IMR-90 (cell line): ENCODE data around the gene MMD. TPM values are rescaled to one million over a fixed set of nuclear protein-coding genes. Genes with fewer than 3 reads are reported as not detected.
"Not testable (repeated sequence)": the region's sequence is repeated elsewhere in the genome, so short reads cannot be mapped to it uniquely, and the experiment has no call there.

Experiments
- ATAC-seq: fragments of 200-7000 bp; cut with Tn5 transposase; 2 replicates; pipeline ENCODE4 v1.9.1; 2020; ENCODE audit warnings: low read depth, mild to moderate bottlenecking, moderate library complexity
- BruUV-seq: library from RNA; stranded (reverse); fragments of 400-500 nt; replicated peaks from 2 replicates; lab custom pipeline; 2021; lab: Mats Ljungman, UMichigan
- CTCF ChIA-PET: fragments of 300-600 bp; formaldehyde crosslinking; extraction: SDS; loops from one replicate; lab custom pipeline; 2021; ENCODE audit warnings: antibody characterized with exemption; lab: Yijun Ruan, JAX
- POLR2A ChIA-PET: fragments of 300-600 bp; sonication (Branson Sonifier 250); formaldehyde crosslinking; loops from one replicate; lab custom pipeline; 2022; ENCODE audit warnings: antibody characterized with exemption; ENCODE audit not compliant: unreplicated experiment; lab: Charles Lee
- DNase-seq: peaks from one replicate; pipeline ENCODE4 v3.0.0; 2013
- H2AFZ ChIP-seq: replicated peaks from 2 replicates; pipeline ENCODE3; 2013; ENCODE audit warnings: low read length, mild to moderate bottlenecking; ENCODE audit not compliant: poor library complexity
- H2AK5ac ChIP-seq: 2 replicates; pipeline ENCODE4 v1.6.1; 2013; ENCODE audit warnings: low read depth, low read length, inconsistent platforms
- H2AK9ac ChIP-seq: replicated peaks from 2 replicates; pipeline ENCODE3; 2013; ENCODE audit warnings: mild to moderate bottlenecking, low read depth, low read length, moderate library complexity; ENCODE audit not compliant: poor library complexity
- H2BK120ac ChIP-seq: 2 replicates; pipeline ENCODE4 v1.6.1; 2013; ENCODE audit warnings: low read depth, low read length, inconsistent platforms
- H2BK15ac ChIP-seq: 3 replicates; pipeline ENCODE4 v1.6.1; 2013; ENCODE audit warnings: low read depth, low read length, inconsistent platforms
- H2BK20ac ChIP-seq: 2 replicates; pipeline ENCODE4 v1.6.1; 2013; ENCODE audit warnings: low read depth, mild to moderate bottlenecking, inconsistent platforms, low read length, moderate library complexity
- H2BK5ac ChIP-seq: 2 replicates; pipeline ENCODE4 v1.6.1; 2013; ENCODE audit warnings: mild to moderate bottlenecking, low read depth, low read length, inconsistent platforms; ENCODE audit not compliant: poor library complexity, severe bottlenecking
- H3K14ac ChIP-seq: replicated peaks from 2 replicates; pipeline ENCODE4 v1.6.1; 2013; ENCODE audit warnings: low read depth, low read length, inconsistent platforms
- H3K18ac ChIP-seq: 2 replicates; pipeline ENCODE4 v1.6.1; 2013; ENCODE audit warnings: low read depth, low read length, control low read depth
- H3K23ac ChIP-seq: 2 replicates; pipeline ENCODE4 v1.6.1; 2013; ENCODE audit warnings: low read depth, low read length, inconsistent platforms
- H3K27ac ChIP-seq: 2 replicates; pipeline ENCODE4 v1.5.1; 2013; ENCODE audit warnings: mild to moderate bottlenecking, control low read depth, low read length; ENCODE audit not compliant: insufficient read depth
- H3K27me3 ChIP-seq: 2 replicates; pipeline ENCODE4 v1.6.1; 2013; ENCODE audit warnings: low read length; ENCODE audit not compliant: control insufficient read depth, insufficient read depth
- H3K36me3 ChIP-seq: 2 replicates; pipeline ENCODE4 v1.6.1; 2013; ENCODE audit warnings: low read length, mixed read lengths; ENCODE audit not compliant: control insufficient read depth, insufficient read depth
- H3K4ac ChIP-seq: 2 replicates; pipeline ENCODE4 v1.6.1; 2013; ENCODE audit warnings: low read depth, low read length, inconsistent platforms
- H3K4me1 ChIP-seq: 2 replicates; pipeline ENCODE4 v1.6.1; 2013; ENCODE audit warnings: low read length, mixed read lengths; ENCODE audit not compliant: control insufficient read depth, insufficient read depth
- H3K4me2 ChIP-seq: 2 replicates; pipeline ENCODE4 v1.6.1; 2013; ENCODE audit warnings: low read depth, mild to moderate bottlenecking, control low read depth, low read length, moderate library complexity
- H3K4me3 ChIP-seq: 2 replicates; pipeline ENCODE4 v1.5.1; 2013; ENCODE audit warnings: low read depth, mild to moderate bottlenecking, control low read depth, low read length, moderate library complexity; ENCODE audit not compliant: insufficient read depth
- H3K56ac ChIP-seq: 2 replicates; pipeline ENCODE4 v1.6.1; 2013; ENCODE audit warnings: low read length, inconsistent platforms; ENCODE audit not compliant: insufficient read depth; ENCODE audit errors: extremely low read depth
- H3K79me1 ChIP-seq, 2 experiments: 2 replicates each; pipeline ENCODE4 v1.6.1; 2013; ENCODE audit warnings: low read length in 2 of 2, inconsistent platforms in 1 of 2, low read depth in 1 of 2
- H3K9ac ChIP-seq: 2 replicates; pipeline ENCODE4 v1.6.1; 2013; ENCODE audit warnings: low read depth, low read length, control low read depth
- H3K9me1 ChIP-seq: 2 replicates; pipeline ENCODE4 v1.6.1; 2013; ENCODE audit warnings: low read length, inconsistent platforms; ENCODE audit not compliant: insufficient read depth
- H3K9me3 ChIP-seq: 2 replicates; pipeline ENCODE4 v1.6.1; 2013; ENCODE audit warnings: low read length; ENCODE audit not compliant: control insufficient read depth, insufficient read depth
- H4K20me1 ChIP-seq: 2 replicates; pipeline ENCODE4 v1.6.1; 2013; ENCODE audit warnings: low read length, inconsistent platforms; ENCODE audit not compliant: insufficient read depth
- H4K5ac ChIP-seq: 2 replicates; pipeline ENCODE4 v1.6.1; 2013; ENCODE audit warnings: mild to moderate bottlenecking, low read depth, low read length, control low read depth
- H4K8ac ChIP-seq, 2 experiments: 2 replicates each; pipeline ENCODE4 v1.6.1; 2013; ENCODE audit warnings: low read depth in 2 of 2, low read length in 2 of 2, control low read depth in 1 of 2, inconsistent platforms in 1 of 2
- H4K91ac ChIP-seq: 2 replicates; pipeline ENCODE4 v1.6.1; 2013; ENCODE audit warnings: low read depth, low read length, inconsistent platforms; ENCODE audit not compliant: insufficient read depth
- CEBPB ChIP-seq: IDR thresholded peaks from 2 replicates; pipeline ENCODE4 v1.6.1; 2012; ENCODE audit warnings: low read depth, low read length, improper control_type of control experiment
- CHD1 ChIP-seq: IDR thresholded peaks from 2 replicates; pipeline ENCODE4 v1.6.1; 2012; ENCODE audit warnings: low read depth, low read length, improper control_type of control experiment
- MXI1 ChIP-seq: IDR thresholded peaks from 2 replicates; pipeline ENCODE4 v1.6.1; 2012; ENCODE audit warnings: low read depth, mild to moderate bottlenecking, low read length, moderate library complexity, borderline replicate concordance
- POLR2A ChIP-seq: IDR thresholded peaks from 2 replicates; pipeline ENCODE4 v1.6.1; 2012; ENCODE audit warnings: mild to moderate bottlenecking, low read depth, low read length
- WGBS, 2 experiments: methylation state at CpG; one replicate each; pipeline versions ENCODE4 v1.1.5 to v1.1.7; 2013; ENCODE audit warnings: missing lambda C conversion rate in 2 of 2; ENCODE audit not compliant: insufficient read length in 1 of 2; ENCODE audit errors: extremely low coverage in 2 of 2; 5-methylcytosine and 5-hydroxymethylcytosine counted together
- dilution Hi-C: fragments of 300-500 bp; cut with HindIII; formaldehyde crosslinking; loops from one replicate; pipeline ENCODE4 v1.14.3; 2018; ENCODE audit warnings: low sequenced_read_pairs; ENCODE audit not compliant: unreplicated experiment
- in situ Hi-C: fragments of 300-500 bp; cut with MboI; formaldehyde crosslinking; loops from 3 replicates; pipeline ENCODE4 v1.14.3; 2019; ENCODE audit warnings: low sequenced_read_pairs, inconsistent platforms, mixed read lengths
- intact Hi-C: fragments of 100-400 bp; cut with micrococcal nuclease; formaldehyde crosslinking; loops from 2 replicates; pipeline ENCODE4 v1.10.0; 2022
- polyA plus RNA-seq, 3 experiments: library from polyadenylated mRNA; depleted of rRNA; stranded (reverse); fragments of >200 nt; gene quantifications; 2 replicates each; pipeline ENCODE4 v1.2.3, GENCODE V29; 2012; ENCODE audit warnings: low replicate concordance in 1 of 3
- total RNA-seq: library from RNA; depleted of rRNA; stranded (reverse); fragments of >200 nt; gene quantifications from 2 replicates; pipeline ENCODE4 v1.2.3, GENCODE V29; 2012

The MMD gene
- total and polyA plus RNA-seq, 2 of the 4 experiments (the other 2 are of a cell fraction), result 6.3 to 7.0 TPM

- Histone ChIP-seq H3K27ac (no peak overlapping the region), H3K23ac (no peak overlapping the region), H2BK20ac (no peak overlapping the region), H2BK120ac (no peak overlapping the region), H3K14ac (no peak overlapping the region), H3K79me1 (no peaks in the 10 kb centered on the region), H2BK5ac (no peak overlapping the region), H4K8ac (no peak overlapping the region), H4K5ac (no peak overlapping the region), H3K56ac (no peak overlapping the region), H4K20me1 (no peaks in the 10 kb centered on the region), H4K91ac (no peak overlapping the region), H2BK15ac (no peak overlapping the region), H3K4me1 (no peaks in the 10 kb centered on the region), H3K9me1 (0 out of 2 replicates have a peak, but pooled peaks cover 6% of the 10 kb centered on the region), H3K9me3 (no peaks in the 10 kb centered on the region), H2AK9ac (no peak overlapping the region), H3K4me2 (no peak overlapping the region), H3K36me3 (peaks cover 6% of the 10 kb centered on the region), H3K4me3 (no peak overlapping the region), H2AK5ac (no peak overlapping the region), H3K9ac (no peak overlapping the region), H3K27me3 (no peaks in the 10 kb centered on the region; the same call in 1 of the 2 replicates), H3K18ac (no peak overlapping the region), H3K4ac (no peak overlapping the region), H2AFZ (no peak overlapping the region)
- in situ Hi-C loops (no loop called here), dilution Hi-C loops (no loop called here), intact Hi-C loops (no loop called here)
- ATAC-seq (no peak), DNase-seq (no peak)
- POLR2A ChIA-PET, result no interaction called here
- no CpG with 5 or more reads among the region's 3 CpGs for WGBS, 2 experiments
- CTCF ChIA-PET, result interaction anchor here (1.6 kb wide), 1 partner anchor 8 kb away, joined by 3 read pairs; no protein-coding TSS in a partner anchor
- no TSS peak for BruUV-seq
- no peak for TF ChIP-seq MXI1
- peak; percentile 52; the same call in 1 of the 2 replicates for TF ChIP-seq CEBPB
- TF ChIP-seq POLR2A, result no peak
- TF ChIP-seq CHD1, result no peak
These were observed 31.2 kb downstream of the MMD start for GRCh38 chr17:55390364-55390977.

GRCh38 chr17:55389715-55390114 is 31.9 kb downstream of the MMD start:
- H3K18ac ChIP-seq, H3K36me3 ChIP-seq, POLR2A ChIA-PET, BruUV-seq, H2AFZ ChIP-seq, ATAC-seq, H4K20me1 ChIP-seq, DNase-seq, H3K14ac ChIP-seq, H3K79me1 ChIP-seq, H2BK5ac ChIP-seq, H3K9me3 ChIP-seq, H4K8ac ChIP-seq, H4K91ac ChIP-seq, H2AK5ac ChIP-seq, H3K56ac ChIP-seq, H4K5ac ChIP-seq, in situ Hi-C loops, H3K9me1 ChIP-seq, H3K4me1 ChIP-seq, H2BK20ac ChIP-seq, intact Hi-C loops, H3K27me3 ChIP-seq, H2BK15ac ChIP-seq, H2BK120ac ChIP-seq, H3K27ac ChIP-seq, dilution Hi-C loops, H3K23ac ChIP-seq, H3K4me3 ChIP-seq, H2AK9ac ChIP-seq, H3K9ac ChIP-seq, H3K4ac ChIP-seq, H3K4me2 ChIP-seq: not testable (repeated sequence)
- WGBS, 2 experiments, result no CpG with 5 or more reads among the region's 1 CpG
- CTCF ChIA-PET, result interaction anchor here (1.6 kb wide), 1 partner anchor 9 kb away, joined by 3 read pairs; no protein-coding TSS in a partner anchor
